Measurements from ENCODE around the gene ISCU.
"Not testable (repeated sequence)": the region's sequence is repeated elsewhere in the genome, so short reads cannot be mapped to it uniquely, and the experiment has no call there.

ISCU gene

DNA sequence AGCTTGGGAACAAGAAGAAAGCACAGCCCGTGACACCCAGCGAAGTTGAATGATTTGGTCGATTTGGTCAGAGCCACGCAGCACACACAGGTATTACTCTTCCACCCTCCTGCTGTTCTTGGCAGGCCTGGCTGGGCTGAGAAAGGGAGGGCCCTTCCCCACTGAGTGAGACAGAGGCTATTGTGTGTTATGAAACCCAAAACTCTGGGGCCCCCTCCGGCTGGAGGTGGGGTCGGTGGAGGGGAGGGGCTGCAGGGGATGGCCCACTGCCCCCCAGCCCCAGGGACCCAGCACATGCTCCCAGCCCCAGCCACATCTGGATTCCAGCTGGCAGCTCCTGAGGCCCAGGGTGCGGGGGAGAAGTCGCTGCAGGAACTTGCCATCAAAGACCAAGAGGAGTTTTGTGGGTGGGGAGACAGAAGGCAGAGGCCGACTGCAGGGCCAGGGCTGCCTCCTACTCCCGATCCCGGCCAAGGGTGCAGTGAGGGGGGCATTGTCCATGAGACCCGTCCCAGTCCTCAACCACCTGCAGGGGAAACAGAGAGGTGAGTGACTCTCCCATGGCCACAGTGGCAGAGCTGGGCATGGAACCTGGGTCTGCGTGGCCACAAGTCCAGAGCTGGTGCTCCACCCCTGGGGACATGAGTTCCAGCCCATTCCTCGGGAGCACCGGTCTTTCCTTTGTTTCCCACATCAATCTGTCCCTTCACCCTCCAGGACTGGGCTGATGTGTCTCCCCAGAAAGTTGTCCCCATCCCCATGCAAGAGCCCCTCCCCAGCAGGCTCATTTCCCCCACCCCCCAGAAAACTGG, 26.8 kb downstream of the ISCU start:
- no peak for DNase-seq (ENCODE audit: low read depth)

- DNase-seq (ENCODE audit: low read depth): no peak
Observed at GRCh38 chr12:108589840-108590229, 27.4 kb downstream of the ISCU start.

DNA sequence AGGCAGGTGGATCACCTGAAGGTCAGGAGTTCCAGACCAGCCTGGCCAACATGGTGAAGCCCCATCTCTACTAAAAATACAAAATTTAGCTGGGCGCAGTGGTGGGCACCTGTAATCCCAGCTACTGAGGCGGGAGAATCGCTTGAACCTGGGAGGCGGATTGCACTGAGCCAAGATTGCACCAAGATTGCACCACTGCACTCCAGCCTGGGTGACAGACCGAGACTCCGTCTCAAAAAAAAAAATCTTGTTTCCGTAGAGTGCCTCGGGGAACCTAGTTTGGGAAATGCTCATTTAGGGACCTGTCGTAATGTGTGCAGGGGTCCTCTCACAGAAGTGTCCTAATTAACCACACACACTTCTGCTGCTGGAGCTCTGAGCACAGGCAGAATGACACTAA, 28.1 kb downstream of the ISCU start:
- DNase-seq (ENCODE audit: low read depth): not testable (repeated sequence)

DNA sequence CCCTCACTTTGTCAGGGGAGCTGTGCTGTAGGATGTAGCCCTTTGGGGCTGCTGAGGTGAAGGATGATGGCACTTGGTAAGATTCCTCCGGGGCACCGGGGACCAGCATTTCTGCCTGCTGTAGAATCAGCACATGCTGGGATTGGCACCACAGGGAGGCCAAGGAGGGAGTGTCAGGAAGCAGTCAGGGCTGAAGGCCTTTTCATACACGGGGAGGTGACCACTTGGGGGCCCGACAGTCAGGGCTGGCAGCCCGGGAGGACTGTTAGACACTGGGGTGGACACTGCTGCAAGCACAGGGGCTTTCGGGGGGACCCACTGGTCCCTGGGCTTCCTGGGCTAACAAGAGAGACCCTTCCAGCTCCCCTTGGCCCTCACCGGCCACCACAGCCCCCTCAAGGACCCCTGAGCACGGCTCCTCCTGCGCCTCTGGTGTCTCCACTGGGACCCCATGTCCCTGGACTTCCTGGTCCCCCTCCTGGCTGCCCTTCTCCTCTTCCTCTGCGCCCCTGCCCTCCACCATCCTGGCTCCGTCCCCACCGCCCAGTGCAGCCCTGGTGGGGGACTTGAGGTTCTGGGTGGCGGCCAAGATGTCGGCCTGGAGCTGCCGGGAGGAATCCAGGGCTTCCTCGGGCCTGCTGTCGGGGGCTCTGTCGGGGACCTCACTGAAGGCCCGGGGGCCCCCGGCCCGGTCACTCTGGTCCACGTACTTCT, 29.0 kb downstream of the ISCU start:
- no peak for DNase-seq (ENCODE audit: low read depth)

DNA sequence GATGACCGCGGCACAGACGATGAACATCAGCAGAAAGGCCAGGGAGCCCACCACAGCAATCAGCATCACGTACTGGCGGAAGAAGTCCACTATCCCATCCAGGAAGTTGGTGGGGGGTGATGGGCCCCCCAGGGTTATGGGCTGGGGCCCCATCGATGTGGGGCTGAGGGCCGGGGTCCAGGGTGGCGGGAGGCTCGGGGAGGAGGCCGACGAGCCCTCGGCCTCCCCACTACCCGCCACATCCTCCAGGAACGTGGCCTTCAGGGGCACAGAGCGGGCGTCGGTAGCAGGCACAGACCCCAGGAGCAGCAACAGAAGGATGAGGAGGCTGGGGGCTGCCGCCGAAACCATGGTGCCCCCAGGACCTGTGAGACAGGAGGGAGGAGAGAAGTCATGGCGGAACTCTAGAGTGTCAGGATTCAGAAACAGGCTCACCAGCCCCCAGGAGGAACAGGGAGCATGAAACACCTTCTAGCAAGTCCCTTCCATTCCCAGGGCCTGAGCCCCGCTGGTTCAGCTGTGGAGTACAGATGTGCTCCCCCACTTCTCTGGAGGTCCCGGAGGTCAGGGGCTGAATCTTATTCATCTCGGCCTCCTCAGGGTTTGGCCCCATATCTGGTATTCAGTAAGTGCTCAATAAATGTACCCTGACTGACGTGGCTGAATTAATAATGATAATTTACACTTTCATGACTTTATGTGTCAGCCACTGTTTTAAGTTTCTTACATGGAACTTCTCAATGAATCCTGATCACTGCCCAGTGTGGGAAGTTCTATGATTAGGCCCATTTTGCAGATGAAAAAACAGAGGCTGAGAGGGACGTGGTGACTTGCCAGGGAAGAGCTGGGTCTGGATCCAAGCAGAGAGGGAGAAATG, 29.9 kb downstream of the ISCU start:
- DNase-seq (ENCODE audit: low read depth): no peak

- no peak for DNase-seq (ENCODE audit: low read depth)
Observed at GRCh38 chr12:108594323-108594903, 32.0 kb downstream of the ISCU start.

GRCh38 chr12:108594960-108595710, 32.7 kb downstream of the ISCU start:
- DNase-seq (ENCODE audit: low read depth): no peak

DNA sequence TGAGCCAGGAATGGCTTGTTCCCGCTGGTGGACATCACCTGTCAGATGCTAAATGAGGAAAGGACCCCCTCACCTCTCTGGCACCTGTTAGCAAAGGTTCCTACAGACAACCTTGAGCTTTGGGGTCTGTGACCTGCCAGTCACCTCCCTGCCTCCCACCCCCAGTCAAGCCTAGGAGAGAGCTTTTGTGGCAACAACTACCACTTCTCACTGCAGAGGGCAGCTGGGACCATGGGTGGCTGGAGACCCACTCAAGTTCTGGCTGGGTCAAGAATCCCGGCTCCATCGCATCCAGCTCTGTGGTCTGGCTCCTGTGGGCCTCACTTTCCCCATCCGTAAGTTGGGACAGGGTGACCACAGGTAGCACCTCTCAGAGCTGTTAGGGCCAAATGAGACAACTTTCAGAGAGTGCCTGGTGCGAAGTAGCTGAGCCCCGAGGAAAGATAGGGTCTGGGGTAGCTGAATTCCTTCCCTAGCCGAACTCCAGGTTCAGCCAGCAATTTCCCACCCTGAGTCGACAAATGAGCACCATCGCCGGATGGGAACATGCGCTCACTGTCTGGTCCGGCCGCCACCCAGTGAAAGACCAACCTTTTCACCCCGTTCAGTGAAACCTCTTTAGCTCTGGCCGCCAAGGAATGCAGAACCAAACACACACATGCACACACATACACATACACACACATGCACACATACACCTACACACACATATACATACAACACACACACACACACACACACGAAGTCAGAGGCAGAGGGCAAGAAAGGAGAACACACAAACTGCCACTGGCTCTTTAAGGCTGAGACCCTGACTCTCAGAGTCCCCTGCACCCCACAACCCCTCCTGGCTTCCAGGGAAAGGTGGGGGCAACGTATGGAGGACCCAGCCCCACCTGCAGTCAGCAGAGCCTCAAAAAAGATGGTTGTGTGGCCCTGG, 33.6 kb downstream of the ISCU start:
- DNase-seq (ENCODE audit: low read depth): no peak

DNA sequence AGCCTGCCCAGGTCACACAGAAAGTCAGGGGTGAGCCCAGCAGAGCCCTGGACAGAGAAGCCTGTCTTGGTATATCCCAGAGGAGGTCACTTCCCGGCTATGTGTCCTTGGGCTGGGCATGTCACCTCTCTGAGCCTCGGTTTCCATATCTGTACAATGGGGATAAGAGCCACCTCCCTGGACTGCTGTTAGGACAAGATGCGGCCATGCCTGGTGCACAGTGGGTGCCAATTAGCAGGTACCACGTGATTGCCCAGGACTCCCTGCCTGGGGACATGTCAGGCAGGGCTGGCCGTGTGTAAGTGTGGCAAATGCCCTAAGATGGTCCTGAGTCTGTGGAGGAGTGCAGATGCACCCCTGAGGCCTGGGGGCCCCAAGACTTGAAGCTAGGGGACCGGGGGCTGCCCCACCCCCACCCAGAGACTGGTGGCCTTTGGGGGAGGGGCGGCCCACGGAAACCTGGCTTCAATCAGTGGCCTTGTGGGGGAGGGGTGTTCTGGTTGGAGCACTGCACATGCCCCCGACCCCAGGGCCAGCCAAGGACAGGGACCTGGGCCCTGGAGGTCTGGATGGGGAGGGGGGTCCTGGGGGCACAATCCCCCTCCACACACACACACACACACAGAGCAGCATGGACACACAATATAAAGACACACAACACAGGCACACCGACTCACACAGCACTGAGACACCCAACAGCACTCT, 34.6 kb downstream of the ISCU start:
- no peak for DNase-seq (ENCODE audit: low read depth)

- DNase-seq (ENCODE audit: low read depth): no peak
Observed at GRCh38 chr12:108597559-108598471, 35.4 kb downstream of the ISCU start, which contains the start of gene TMEM119. Gene TMEM119 (minus strand): TSS chr12:108598084. CDS start chr12:108592383, 5,701 bp downstream.

GRCh38 chr12:108598553-108599250, 36.3 kb downstream of the ISCU start:
- DNase-seq (ENCODE audit: low read depth): no peak

GRCh38 chr12:108599541-108599940, 37.1 kb downstream of the ISCU start:
- no peak for DNase-seq (ENCODE audit: low read depth)

DNA sequence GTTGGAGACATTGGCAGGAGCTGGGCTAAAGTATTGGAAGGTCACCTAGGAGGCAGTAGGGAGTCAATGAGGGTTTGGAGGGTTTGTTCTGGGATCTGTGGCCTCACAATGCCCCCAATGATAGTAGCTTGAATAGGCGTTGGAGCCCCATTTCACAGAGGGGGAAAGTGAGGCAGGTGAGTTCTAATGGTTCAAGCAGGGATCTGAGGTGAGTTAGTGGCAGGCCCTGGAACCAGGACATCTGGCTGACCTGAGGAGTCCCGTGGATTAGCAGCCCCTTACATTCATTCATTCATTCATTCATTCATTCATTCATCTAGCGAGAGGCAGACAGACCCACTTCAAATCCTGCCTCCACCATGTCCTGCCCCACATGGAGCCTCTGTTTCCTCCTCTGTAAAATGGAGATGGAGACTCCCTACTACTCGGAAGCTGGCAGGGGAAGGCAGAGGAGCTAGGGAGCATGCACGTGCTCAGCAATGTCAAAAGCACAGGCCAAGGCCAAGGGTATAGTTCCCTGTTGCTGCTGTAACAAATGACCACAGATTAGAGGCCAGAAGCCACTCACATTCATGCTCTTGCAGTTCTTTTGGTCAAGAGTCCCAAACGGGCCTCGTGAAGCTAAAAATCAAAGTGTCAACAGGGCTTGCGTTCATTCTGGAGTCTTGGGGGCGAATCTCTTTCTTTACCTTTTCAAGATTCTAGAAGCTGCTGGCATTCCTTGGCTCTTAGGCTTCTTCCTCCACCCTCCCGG, 37.7 kb downstream of the ISCU start:
- no peak for DNase-seq (ENCODE audit: low read depth)

- DNase-seq (ENCODE audit: low read depth): no peak
Observed at GRCh38 chr12:108600702-108601007, 38.3 kb downstream of the ISCU start.

DNA sequence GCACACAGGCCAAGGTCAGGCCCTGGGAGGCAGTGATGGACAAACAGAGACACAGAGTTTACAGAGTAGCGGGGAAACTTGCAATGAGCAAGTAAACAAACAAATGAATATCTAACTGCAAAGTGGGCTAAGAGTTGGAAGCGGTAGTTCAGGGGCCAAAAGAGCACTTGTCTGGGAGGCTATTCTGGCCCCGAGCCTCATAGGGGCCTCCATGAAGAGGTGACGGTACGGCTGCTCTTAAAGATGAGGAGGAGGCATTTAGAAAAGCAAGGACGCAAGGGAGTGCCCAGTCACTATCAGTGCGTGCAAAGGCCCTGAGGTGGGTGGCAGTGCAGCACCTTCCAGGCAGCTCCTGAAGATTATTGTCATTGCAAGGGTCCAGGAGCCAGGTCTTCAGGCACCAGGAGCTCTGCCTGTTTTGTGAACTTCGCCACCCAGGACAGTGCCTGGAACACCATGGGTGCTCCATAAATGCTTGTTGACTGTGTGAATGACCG, 39.9 kb downstream of the ISCU start:
- no peak for DNase-seq (ENCODE audit: low read depth)

- no peak for DNase-seq (ENCODE audit: low read depth)
Observed at GRCh38 chr12:108602976-108603704, 40.7 kb downstream of the ISCU start.
